Measurements from ENCODE around the gene HIP1R.
"Not testable (repeated sequence)": the region's sequence is repeated elsewhere in the genome, so short reads cannot be mapped to it uniquely, and the experiment has no call there.

HIP1R gene, protein sequence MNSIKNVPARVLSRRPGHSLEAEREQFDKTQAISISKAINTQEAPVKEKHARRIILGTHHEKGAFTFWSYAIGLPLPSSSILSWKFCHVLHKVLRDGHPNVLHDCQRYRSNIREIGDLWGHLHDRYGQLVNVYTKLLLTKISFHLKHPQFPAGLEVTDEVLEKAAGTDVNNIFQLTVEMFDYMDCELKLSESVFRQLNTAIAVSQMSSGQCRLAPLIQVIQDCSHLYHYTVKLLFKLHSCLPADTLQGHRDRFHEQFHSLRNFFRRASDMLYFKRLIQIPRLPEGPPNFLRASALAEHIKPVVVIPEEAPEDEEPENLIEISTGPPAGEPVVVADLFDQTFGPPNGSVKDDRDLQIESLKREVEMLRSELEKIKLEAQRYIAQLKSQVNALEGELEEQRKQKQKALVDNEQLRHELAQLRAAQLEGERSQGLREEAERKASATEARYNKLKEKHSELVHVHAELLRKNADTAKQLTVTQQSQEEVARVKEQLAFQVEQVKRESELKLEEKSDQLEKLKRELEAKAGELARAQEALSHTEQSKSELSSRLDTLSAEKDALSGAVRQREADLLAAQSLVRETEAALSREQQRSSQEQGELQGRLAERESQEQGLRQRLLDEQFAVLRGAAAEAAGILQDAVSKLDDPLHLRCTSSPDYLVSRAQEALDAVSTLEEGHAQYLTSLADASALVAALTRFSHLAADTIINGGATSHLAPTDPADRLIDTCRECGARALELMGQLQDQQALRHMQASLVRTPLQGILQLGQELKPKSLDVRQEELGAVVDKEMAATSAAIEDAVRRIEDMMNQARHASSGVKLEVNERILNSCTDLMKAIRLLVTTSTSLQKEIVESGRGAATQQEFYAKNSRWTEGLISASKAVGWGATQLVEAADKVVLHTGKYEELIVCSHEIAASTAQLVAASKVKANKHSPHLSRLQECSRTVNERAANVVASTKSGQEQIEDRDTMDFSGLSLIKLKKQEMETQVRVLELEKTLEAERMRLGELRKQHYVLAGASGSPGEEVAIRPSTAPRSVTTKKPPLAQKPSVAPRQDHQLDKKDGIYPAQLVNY

DNA sequence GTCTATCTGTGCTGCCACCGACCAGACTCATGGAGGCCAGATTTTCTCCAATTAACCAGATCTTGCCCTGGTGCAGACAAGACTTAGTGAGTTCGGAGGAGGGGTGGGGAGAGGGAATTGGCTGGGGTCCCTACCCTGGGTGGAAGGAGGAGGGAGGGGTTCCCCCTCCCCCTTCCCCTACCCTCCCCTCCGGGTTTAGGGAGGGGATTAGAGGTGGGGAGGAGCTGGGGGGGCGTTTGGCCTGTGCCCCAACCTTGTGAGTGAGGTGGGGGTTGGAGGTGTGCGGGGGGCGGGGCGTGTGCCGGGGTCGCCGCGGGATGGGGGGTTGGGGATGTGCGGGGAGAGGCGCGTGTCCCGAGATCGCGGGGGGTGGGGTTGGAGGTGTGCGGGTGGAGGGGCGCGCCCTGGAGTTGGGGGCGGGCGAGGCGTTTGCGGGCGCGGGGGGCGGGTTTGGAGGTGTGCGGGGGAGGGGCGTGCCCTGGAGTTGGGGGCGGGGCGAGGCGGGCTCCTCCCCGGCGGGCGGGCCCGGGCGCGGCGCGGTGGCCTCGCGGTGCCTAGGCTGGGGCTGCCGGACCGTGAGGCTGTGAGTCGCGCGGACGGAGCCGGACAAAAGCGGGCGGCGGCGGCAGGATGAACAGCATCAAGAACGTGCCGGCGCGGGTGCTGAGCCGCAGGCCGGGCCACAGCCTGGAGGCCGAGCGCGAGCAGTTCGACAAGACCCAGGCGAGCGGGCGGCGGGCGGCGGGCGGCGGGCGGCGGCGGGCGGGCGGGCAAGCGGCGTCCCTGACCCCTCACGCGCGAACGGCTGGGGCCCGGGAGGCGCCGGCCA is at the start of gene HIP1R:
Gene HIP1R (plus strand): TSS at position 537 of the 829 bp plus-strand sequence. CDS start 94 bp downstream, at position 631.
- Mint-ChIP-seq H3K27me3 (no peaks in the 10 kb centered on the region), H3K36me3 (no peaks in the 10 kb centered on the region), H3K4me1 (peaks cover 54% of the 10 kb centered on the region), H3K9me3 (no peaks in the 10 kb centered on the region), H3K27ac (peak within 1 kb of the TSS; percentile 90), H3K4me3 (peak within 1 kb of the TSS; percentile 96)

DNA sequence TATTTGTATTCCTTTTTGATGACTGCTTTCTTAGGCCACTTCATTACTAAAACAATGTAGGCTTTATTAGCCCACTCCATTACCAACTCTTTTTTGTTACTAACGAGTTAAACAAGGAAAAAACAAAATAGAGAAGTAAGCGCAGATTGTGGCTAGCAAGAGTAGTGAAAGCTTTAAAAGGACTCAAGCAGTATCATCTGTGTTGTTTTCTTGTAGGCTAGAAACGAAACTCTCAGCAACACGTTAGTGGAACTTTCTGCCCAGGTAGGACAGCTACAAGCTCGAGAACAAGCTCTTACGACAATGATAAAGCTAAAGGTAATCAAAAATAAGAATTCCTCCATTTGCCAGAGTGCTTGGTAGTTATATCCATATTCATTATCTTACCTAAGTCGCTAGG is 49.8 kb upstream of the HIP1R start:
- no peak overlapping the region for H3K4me3 Mint-ChIP-seq
- H3K27me3 Mint-ChIP-seq: no peaks in the 10 kb centered on the region
- no peak overlapping the region for H3K27ac Mint-ChIP-seq
- no peaks in the 10 kb centered on the region for H3K4me1 Mint-ChIP-seq
- no peaks in the 10 kb centered on the region for H3K9me3 Mint-ChIP-seq
- H3K36me3 Mint-ChIP-seq: no peaks in the 10 kb centered on the region

DNA sequence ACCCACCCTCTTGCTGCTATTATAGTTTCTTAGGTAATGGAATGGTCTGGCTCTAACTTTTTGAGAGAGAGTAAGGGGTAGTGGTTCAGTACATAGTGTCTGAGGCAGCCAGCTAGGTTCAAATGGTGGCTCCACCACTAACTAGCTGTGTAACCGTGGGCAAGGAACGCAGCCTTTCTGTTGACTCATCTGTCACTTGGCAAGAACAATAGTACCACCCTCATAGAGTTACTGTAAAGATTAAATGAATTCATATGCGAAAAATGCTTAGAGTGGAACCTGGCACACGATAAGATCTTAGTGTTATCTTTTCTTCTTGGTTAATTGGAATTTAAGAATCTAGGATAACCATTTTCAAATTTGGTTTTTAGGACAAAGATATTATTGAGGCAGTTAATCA is 46.9 kb upstream of the HIP1R start:
- no peaks in the 10 kb centered on the region for H3K27me3 Mint-ChIP-seq
- H3K4me3 Mint-ChIP-seq: no peak overlapping the region
- no peak overlapping the region for H3K27ac Mint-ChIP-seq
- H3K4me1 Mint-ChIP-seq: no peaks in the 10 kb centered on the region
- no peaks in the 10 kb centered on the region for H3K9me3 Mint-ChIP-seq
- H3K36me3 Mint-ChIP-seq: no peaks in the 10 kb centered on the region

DNA sequence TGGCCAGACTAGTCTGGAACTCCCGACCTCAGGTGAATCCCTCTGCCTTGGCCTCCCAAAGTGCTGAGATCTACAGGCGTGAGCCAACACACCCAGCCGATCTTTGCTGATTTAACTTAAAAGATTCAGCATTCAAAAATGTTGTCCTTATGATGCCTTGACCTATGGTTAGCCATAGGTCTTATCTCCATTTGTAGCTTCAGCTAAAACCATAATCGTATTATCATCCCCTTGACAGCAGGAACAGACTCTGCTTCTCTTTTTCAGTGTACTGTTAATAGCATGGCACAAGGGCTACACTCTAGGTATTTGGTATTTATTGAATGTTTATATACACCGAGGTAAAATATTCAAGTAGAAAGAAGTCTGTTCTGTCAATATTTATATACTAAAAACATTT is 45.6 kb upstream of the HIP1R start:
- Mint-ChIP-seq H3K4me3 (no peak overlapping the region), H3K27ac (no peak overlapping the region), H3K9me3 (no peaks in the 10 kb centered on the region), H3K36me3 (no peaks in the 10 kb centered on the region), H3K27me3 (no peaks in the 10 kb centered on the region), H3K4me1 (no peaks in the 10 kb centered on the region)

DNA sequence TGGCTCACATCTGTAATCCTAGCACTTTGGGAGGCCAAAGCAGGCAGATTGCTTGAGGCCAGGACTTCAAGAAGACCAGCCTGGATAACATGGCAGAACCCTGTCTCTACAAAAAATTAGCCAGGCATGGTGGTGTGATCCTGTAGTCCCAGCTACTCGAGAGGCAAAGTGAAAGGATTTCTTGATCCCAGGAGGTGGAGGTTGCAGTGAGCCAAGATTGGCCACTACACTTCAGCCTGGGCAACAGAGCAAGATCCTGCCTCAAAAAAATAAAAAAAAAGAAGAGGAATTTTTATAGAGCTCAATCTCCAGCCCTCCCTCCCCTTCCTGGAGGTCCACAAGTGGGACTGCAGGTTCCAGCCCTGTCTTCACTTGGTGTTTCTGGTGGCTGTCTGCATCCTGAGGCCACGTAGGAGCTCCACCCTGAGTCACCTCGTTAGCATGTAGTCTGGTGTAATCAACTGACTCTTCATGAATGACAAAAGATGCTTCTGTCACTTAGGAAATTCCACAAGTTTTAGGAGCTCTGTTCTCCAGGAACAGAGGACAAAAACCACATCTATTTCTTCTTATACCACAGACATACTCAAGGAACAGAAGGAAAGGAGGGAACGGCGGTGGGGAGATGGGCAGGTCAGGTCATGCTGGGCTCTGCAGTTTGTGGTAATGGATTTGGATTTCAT is 44.7 kb upstream of the HIP1R start:
- H3K27me3 Mint-ChIP-seq: no peaks in the 10 kb centered on the region
- no peak overlapping the region for H3K27ac Mint-ChIP-seq
- H3K36me3 Mint-ChIP-seq: no peaks in the 10 kb centered on the region

DNA sequence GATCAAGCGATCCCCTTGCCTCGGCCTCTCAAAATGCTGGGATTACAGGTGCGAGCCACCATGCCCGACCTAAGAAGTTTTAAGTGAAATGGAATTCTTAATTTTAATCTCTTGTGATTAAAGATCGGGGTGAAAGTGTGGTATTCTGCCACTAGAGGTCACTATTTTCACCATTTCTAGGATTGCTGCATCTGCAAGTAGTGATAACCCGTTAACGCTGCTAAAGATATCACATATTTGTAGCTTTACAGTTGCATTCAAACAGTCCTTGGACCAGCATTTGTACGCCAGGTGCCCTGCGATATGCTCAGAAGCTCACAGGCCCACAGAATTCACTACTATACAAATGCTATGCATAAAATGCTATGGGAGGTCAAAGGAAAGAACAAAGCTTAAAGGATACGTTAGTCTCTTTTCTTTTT is 41.6 kb upstream of the HIP1R start:
- Mint-ChIP-seq H3K4me1 (no peaks in the 10 kb centered on the region), H3K27ac (no peak overlapping the region)

More for the DNA sequence above, 44.7 kb upstream of the HIP1R start:
- Mint-ChIP-seq H3K4me1 (no peaks in the 10 kb centered on the region), H3K9me3 (no peaks in the 10 kb centered on the region), H3K4me3 (no peak overlapping the region)

DNA sequence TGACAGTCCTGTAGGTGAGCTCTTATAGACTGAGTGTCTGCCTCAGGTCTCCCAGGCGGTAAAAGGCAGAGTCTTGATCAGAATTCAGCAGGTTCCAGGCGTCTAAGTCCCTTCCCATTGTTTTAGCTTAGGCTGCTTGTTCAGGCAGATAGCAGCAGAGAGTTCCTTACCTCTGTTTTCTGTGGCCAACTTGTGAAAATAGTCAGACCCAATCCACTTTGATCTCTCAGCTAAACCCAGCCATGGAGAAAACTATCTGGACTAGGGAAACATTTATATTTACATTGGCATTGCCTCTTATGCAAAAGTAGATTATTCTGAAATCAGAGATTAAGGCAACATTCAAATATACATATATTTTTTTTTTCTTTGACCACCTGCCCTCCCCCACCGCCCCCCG is 39.5 kb upstream of the HIP1R start:
- H3K27ac Mint-ChIP-seq: no peak overlapping the region
- H3K9me3 Mint-ChIP-seq: no peaks in the 10 kb centered on the region
- H3K36me3 Mint-ChIP-seq: no peaks in the 10 kb centered on the region
- H3K27me3 Mint-ChIP-seq: no peaks in the 10 kb centered on the region
- H3K4me1 Mint-ChIP-seq: no peaks in the 10 kb centered on the region
- no peak overlapping the region for H3K4me3 Mint-ChIP-seq

More for the DNA sequence above, 41.6 kb upstream of the HIP1R start:
- no peak overlapping the region for H3K4me3 Mint-ChIP-seq
- no peaks in the 10 kb centered on the region for H3K36me3 Mint-ChIP-seq
- no peaks in the 10 kb centered on the region for H3K9me3 Mint-ChIP-seq
- H3K27me3 Mint-ChIP-seq: no peaks in the 10 kb centered on the region

DNA sequence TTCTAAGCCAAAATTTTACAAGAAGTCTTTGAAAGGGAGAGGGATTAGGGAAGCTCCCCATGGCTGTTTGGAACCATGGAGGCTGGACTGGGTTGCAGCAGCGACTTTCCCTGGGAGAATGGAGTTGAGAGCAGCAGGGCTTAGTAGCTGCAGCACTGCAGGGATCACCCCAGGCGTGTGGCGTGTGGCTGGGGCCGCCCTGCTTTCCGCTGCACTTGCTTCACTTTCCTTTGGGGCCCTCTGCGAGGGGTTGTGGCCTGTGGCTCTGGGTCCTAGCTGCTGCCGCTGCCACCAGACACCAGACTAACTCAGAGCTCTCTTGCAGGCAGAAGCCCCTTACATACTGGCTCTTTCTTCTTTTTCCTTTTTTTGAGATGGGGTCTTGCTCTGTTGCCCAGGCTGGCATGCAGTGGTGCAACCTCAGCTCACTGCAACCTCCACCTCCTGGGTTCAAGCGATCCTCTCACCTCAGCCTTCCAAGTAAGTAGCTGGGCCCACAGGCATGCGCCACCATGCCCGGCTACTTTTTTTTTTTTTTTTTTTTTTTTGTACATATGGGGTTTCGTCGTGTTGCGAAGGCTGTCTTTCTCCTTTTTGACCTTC is 35.5 kb upstream of the HIP1R start:
- no peak overlapping the region for H3K4me3 Mint-ChIP-seq
- H3K36me3 Mint-ChIP-seq: no peaks in the 10 kb centered on the region
- no peak overlapping the region for H3K27ac Mint-ChIP-seq
- H3K27me3 Mint-ChIP-seq: no peaks in the 10 kb centered on the region
- no peaks in the 10 kb centered on the region for H3K9me3 Mint-ChIP-seq
- no peaks in the 10 kb centered on the region for H3K4me1 Mint-ChIP-seq

DNA sequence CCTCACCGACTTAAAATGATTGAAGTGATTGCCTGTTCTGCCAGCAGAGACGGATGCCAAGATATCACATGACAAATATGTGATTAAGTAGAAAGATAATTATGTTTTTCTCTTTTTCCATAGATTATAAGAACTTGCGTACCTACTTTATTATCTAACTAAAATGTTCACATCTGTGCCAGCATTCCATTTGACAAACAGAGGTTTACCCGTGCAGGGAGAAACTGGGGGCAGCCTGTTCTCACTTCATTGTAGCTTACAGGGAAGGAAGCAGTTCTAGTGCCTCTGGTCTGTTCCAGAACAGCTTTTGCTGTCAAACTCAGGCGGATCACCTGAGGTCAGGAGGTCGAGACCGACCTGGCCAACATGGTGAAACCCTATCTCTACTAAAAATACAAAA is 31.3 kb upstream of the HIP1R start:
- Mint-ChIP-seq H3K36me3 (peaks cover 3% of the 10 kb centered on the region), H3K9me3 (no peaks in the 10 kb centered on the region), H3K4me3 (no peak overlapping the region), H3K4me1 (no peaks in the 10 kb centered on the region), H3K27me3 (no peaks in the 10 kb centered on the region), H3K27ac (no peak overlapping the region)

DNA sequence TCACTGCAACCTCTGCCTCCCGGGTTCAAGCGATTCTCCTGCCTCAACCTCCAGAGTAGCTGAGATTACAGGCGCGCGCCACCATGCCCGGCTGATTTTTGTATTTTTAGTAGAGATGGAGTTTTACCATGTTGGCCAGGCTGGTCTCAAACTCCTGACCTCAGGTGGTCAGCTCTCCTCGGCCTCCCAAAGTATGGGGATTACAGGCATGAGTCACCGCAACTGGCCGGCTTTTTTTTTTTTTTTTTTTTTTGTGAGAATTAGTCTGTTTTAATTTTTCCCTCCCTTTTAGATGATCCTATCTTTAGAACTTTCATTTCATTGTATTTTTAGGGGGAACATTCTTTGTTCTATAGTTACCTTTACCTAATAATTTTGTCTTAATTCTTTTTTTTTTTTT is 30.3 kb upstream of the HIP1R start:
- H3K9me3 Mint-ChIP-seq, H3K36me3 Mint-ChIP-seq, H3K27me3 Mint-ChIP-seq, H3K27ac Mint-ChIP-seq, H3K4me1 Mint-ChIP-seq, H3K4me3 Mint-ChIP-seq: not testable (repeated sequence)

DNA sequence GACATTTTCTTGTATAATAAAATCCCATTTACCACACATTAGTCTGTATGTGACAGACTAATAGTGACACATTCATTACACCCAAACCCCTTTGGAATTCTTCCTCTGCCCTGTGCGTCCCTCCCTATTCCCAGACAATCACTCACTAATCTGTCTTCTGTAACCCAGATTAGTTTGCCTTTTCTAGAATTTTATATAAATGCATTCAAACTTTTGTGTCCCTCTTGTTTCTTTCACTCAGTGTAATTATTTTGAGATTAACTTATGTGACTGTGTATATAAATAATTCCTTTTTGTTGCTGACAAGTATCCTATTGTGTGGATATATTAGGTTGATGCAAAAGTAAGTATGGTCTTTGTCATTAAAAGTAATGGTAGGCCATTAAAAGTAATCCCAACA is 27.6 kb upstream of the HIP1R start:
- H3K9me3 Mint-ChIP-seq: no peaks in the 10 kb centered on the region

DNA sequence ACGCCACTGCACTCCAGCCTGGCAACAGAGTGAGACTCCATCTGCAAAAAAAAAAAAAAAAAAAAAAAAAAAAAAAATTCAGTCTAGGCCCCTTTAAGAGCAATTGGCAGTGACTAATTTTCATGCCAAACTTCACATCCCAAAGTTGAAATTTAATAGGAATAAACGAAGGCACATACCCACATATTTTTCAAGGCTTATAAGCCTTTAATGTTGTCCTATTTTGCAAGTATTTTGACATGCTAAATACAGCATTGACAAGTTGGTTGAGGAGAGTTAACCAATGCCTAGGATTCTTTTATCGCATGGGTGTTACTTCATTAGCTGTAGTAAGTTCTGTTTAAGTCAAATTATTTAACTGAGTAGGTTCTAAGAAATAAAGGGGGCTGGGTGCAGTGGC is 23.5 kb upstream of the HIP1R start:
- no peak overlapping the region for H3K4me3 Mint-ChIP-seq
- H3K27ac Mint-ChIP-seq: no peak overlapping the region

More for the DNA sequence above, 27.6 kb upstream of the HIP1R start:
- H3K36me3 Mint-ChIP-seq: peaks cover 3% of the 10 kb centered on the region
- H3K4me3 Mint-ChIP-seq: no peak overlapping the region
- no peaks in the 10 kb centered on the region for H3K27me3 Mint-ChIP-seq
- no peaks in the 10 kb centered on the region for H3K4me1 Mint-ChIP-seq
- H3K27ac Mint-ChIP-seq: no peak overlapping the region

DNA sequence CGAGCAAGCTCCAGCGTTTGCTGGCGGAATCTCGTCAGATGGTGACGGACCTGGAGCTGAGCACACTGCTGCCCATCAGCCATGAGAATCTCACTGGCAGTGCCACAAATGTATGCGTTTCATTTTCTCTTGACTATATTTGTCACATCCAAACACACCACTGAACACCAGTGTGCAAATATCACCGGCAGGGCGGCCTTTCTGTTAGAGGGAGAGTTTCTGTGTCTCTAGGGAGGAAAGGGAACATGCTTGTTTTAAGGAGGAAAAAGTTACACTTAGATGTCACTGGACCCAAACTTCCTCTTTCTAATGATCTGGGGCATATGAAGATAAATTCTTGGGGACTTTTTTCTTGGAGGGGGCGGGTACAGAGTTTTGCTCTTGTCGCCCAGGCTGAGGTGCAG is 21.9 kb upstream of the HIP1R start:
- no peak overlapping the region for H3K27ac Mint-ChIP-seq
- H3K4me1 Mint-ChIP-seq: no peaks in the 10 kb centered on the region
- no peaks in the 10 kb centered on the region for H3K9me3 Mint-ChIP-seq
- H3K27me3 Mint-ChIP-seq: no peaks in the 10 kb centered on the region
- no peak overlapping the region for H3K4me3 Mint-ChIP-seq
- peaks cover 2% of the 10 kb centered on the region for H3K36me3 Mint-ChIP-seq

More for the DNA sequence above, 23.5 kb upstream of the HIP1R start:
- Mint-ChIP-seq H3K9me3 (no peaks in the 10 kb centered on the region), H3K36me3 (peaks cover 3% of the 10 kb centered on the region), H3K4me1 (no peaks in the 10 kb centered on the region), H3K27me3 (no peaks in the 10 kb centered on the region)

DNA sequence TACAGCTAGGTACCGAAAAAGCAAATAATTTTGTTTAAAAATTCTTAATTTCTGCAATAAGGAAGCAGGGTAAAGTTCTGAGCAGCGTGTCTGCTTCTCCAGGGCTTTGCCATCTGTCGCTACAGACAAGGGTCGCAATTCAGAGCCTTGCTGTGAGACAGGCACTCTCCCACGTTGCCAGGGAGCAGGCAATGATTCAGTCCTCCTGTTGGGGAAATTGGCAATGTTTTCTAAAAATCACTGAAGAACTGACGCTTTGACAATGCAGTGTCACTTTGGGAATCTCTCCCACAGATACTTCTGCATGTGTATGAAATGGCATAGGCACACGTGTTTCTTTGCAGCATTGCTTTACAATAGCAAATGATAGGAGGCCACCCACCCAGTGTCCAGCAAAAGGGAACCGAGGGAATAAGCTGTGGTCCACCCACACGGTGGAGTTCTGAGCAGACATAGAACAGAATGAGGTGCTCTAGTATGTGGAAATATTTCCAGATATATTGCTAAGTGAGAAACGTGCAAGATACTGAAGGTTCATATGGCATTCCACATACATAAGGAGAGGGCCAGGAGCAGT is 16.0 kb upstream of the HIP1R start:
- no peak overlapping the region for H3K4me3 Mint-ChIP-seq
- H3K4me1 Mint-ChIP-seq: no peaks in the 10 kb centered on the region
- no peak overlapping the region for H3K27ac Mint-ChIP-seq
- no peaks in the 10 kb centered on the region for H3K27me3 Mint-ChIP-seq
- no peaks in the 10 kb centered on the region for H3K9me3 Mint-ChIP-seq
- no peaks in the 10 kb centered on the region for H3K36me3 Mint-ChIP-seq

All from activated naive CD4-positive, alpha-beta T cell treated with anti-CD3 and anti-CD28 coated beads, Interleukin-2, amount 50 U/mL, for 24 hours (primary cell).